Measurements from ENCODE around the gene OSBP2.
"Not testable (repeated sequence)": the region's sequence is repeated elsewhere in the genome, so short reads cannot be mapped to it uniquely, and the experiment has no call there.

Gene OSBP2

GRCh38 chr22:30773919-30774318, 79.2 kb downstream of the OSBP2 start:
- no peak for DNase-seq

- DNase-seq, result no peak
Measured at GRCh38 chr22:30774566-30774965, 79.9 kb downstream of the OSBP2 start.

DNA sequence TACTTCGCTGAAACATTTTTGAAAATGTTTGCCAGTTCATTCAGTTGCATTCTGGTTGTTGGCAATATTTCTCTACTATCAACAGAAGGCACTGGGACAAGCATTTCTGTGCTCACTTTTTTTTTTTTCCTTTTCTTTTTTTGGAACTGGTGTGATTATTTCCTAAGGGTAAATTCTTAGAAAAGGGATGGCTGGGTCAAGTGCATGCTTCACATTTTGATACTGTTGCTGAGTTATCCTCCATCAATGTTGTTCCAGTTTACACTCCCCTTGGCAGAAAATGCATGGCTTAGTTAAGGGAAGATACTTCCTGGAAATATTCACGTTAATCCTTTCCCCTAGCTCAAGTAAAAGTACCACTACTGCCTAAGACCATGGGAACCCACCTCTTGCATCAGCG, 81.8 kb downstream of the OSBP2 start:
- DNase-seq, result no peak

- DNase-seq, result not testable (repeated sequence)
Measured at GRCh38 chr22:30777146-30777545, 82.5 kb downstream of the OSBP2 start.

- no peak for DNase-seq
Measured at GRCh38 chr22:30777587-30777986, 82.9 kb downstream of the OSBP2 start.

- DNase-seq, result no peak
Measured at GRCh38 chr22:30778261-30778660, 83.6 kb downstream of the OSBP2 start.

GRCh38 chr22:30780026-30780425, 85.4 kb downstream of the OSBP2 start:
- no peak for DNase-seq

- DNase-seq, result no peak
Measured at GRCh38 chr22:30781271-30781875, 86.7 kb downstream of the OSBP2 start.

DNA sequence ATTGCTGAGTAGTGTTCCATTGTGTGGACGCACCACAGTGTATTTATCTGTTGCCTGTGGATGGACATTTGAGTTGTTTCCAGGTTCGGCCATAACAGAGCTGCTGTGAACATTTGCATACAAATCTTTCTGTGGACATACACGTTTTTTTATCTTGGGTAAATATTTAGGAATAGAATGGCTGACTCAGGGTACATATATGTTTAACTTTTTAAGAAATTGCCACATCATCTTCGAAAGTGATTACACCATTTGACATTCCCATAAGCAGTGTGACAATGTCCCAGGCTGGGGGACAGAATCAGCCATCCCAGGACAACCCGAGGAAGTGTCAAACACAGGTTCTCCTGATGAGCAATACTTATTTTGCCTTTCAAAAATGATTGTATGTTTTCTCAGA, 87.9 kb downstream of the OSBP2 start:
- no peak for DNase-seq

DNA sequence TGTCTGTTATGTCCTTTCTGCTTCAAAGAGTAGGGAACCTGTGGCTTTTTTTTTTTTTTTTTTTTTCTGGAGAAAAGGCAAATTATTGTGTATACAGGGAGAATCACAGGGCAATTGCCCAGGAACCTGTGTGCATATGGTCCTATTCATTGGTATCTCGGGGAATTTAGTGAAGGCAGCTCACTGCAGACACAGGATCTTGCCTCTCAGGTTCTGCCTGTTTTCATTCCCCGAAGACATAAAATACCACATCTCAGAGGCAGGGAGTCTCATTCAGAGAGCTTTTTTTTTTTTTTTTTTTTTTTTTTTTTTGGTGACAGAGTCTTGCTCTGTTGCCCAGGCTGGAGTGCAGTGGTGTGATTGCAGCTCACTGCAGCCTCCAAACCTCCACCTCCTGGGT, 88.3 kb downstream of the OSBP2 start:
- no peak for DNase-seq

DNA sequence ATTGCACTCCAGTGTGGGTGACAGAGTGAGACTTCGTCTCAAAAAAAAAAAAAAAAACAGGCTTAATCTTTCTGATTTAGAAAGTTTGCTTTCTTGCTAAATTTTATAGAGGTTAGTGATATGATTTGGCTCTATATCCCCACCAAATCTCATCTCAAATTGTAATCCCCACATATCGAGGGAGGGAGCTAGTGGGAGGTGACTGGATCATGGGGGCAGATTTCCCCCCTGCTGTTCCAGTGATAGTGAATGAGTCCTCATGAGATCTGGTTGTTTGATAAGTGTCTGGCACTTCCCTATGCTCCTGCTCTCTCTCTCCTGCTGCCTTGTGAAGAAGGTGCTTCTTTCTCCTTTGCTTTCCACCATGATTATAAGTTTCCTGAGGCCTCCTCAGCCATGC, 90.9 kb downstream of the OSBP2 start:
- DNase-seq, result no peak

DNA sequence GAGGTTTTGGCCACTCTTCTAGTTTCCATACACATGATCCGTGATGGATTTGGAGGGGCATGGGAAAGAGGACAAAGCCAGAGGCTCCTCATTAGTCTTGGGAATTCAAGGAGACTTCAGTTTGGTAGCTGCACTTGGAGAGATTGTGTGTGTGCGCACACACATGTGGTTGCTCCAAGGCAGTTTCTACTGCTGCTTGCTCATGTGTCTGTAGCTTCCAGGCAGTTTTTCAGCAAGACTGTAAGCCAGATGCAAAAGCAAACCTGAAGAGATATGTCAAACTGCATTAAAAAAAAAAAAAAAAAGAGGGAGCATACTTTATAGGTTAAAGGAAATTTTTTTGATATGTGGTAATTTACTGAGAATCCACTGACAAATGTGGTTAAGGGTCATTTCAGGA, 95.7 kb downstream of the OSBP2 start:
- DNase-seq, result no peak

DNA sequence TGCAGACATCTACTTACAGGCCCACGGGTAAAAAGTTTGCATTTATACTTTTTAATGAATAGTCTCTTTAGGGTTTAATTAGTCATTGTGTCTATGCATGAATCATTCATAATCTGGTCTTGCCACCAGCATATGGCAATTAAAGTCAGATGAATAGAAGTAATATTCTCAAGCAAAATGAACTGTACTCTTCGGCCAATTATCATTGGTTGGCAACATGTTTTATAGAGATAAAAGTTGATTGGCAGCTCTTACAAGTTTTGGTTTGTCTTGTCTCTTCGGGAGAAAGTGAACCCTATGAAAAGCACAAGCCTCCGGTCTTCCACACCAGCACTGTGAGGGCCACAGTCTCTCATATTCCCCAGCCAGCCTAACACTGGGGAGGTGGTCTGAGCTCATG, 97.8 kb downstream of the OSBP2 start:
- DNase-seq, result no peak

DNA sequence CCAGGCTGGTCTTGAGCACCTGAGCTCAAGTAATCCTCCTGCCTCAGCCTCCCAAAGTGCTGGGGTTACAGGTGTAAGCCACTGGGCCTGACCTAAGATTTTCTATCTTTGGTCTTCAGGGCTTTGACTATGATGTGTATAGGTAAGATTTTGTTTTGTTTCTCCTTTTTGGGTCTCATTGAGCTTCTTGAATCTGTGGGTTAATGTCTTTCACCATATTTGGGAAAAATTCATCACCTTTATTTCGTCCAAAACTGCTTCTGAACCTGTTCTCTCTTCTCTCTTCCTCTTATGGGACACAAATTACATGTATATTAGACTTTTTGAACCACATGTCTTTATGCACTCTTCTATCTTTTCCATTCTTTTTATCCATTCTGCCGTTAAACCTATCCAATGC, 100.4 kb downstream of the OSBP2 start:
- no peak for DNase-seq

DNA sequence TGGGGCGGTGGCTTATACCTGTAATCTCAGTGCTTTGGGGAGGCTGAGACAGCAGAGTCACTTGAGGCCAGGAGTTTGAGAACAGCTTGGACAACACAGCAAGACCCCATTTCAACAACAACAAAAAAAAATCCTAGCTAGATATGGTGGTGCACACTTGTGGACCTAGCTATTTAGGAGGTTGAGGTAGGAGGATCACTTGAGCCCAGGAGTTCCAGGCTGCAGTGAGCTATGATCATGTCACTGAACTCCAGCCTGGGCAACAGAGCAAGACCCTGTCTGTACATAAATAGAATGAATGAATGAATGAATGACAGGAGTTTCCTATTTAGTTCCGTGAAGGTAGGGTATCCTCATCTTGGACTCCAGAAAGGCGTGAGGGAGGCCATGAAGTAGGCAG, 107.0 kb downstream of the OSBP2 start:
- DNase-seq, result no peak

- peak in 1 of 2 experiments; percentile 11 for DNase-seq
Measured at GRCh38 chr22:30802202-30803166, 107.8 kb downstream of the OSBP2 start.

- DNase-seq, result no peak
Measured at GRCh38 chr22:30803679-30804078, 109.0 kb downstream of the OSBP2 start.

- DNase-seq, result no peak
Measured at GRCh38 chr22:30804626-30805025, 110.0 kb downstream of the OSBP2 start.

DNA sequence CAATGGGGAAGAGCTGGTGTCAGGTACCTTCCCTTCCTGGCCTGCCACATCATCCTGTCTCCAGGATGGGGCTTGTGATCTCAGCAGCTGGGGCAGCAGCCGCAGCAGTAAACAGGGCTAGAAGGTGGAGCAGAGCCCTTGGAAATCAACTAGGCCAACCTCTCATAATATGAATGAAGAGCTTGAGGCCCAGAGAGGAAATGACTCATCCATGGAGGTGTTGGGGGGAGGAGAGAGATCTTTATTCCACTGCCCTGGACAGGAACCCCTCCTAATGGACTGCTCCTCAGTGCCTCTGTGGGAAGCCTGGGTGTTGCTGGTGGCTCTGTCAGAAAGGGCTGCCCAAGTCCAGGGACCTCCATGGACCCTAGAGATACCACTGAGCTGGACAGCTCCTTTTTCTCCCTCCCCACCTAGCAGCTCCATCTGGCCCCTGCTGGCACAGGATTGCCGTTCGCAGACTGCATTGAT, 111.8 kb downstream of the OSBP2 start:
- no peak for DNase-seq

- no peak for DNase-seq
Measured at GRCh38 chr22:30809086-30809485, 114.4 kb downstream of the OSBP2 start.

DNA sequence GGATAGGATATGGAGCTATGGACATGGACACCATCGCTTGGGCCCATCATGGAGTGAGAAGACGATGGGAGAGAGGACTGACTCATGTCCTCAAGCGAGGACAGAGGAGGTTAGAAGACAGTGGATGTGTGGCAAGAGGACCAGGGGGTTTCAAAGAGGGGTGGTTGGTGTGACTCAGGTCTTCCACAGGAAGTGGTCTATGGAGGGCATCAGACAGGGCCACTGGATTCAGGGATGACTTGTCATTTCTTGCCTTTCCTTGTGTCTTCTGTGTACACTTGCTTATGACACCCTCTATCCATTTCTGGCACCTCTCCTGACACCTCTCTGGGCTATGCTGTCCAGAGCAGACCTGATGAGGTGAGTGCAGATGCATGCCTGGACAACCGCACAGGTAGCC, 115.4 kb downstream of the OSBP2 start:
- no peak for DNase-seq

GRCh38 chr22:30813936-30814335, 119.3 kb downstream of the OSBP2 start:
- DNase-seq, result no peak

- DNase-seq, result no peak
Measured at GRCh38 chr22:30816413-30816812, 121.7 kb downstream of the OSBP2 start.

- DNase-seq, result no peak
Measured at GRCh38 chr22:30821381-30821780, 126.7 kb downstream of the OSBP2 start.
